Measurements from ENCODE around the gene MYOZ2. TPM values are rescaled to one million over a fixed set of nuclear protein-coding genes. Genes with fewer than 3 reads are reported as not detected.

MYOZ2 gene
- total and polyA plus RNA-seq, 2 donors from 2014 or later: 0.19 to 0.77 TPM

- H3K27me3 ChIP-seq (ENCODE audit: control insufficient read depth, insufficient read depth, low read length): no peaks in the 10 kb centered on the region
- peak; percentile 90 for FAIRE-seq
- no peak for TF ChIP-seq CTCF (IDR thresholded peaks at IDR 0.05; ENCODE audit: borderline replicate concordance, extremely low read depth, insufficient read depth)
These were observed 76.8 kb downstream of the MYOZ2 start, which contains the start of gene USP53 for GRCh38 chr4:119212234-119212963. Gene USP53, plus strand, starts transcription at chr4:119212713. Its CDS starts 27,047 bp downstream, at chr4:119239760.

DNA sequence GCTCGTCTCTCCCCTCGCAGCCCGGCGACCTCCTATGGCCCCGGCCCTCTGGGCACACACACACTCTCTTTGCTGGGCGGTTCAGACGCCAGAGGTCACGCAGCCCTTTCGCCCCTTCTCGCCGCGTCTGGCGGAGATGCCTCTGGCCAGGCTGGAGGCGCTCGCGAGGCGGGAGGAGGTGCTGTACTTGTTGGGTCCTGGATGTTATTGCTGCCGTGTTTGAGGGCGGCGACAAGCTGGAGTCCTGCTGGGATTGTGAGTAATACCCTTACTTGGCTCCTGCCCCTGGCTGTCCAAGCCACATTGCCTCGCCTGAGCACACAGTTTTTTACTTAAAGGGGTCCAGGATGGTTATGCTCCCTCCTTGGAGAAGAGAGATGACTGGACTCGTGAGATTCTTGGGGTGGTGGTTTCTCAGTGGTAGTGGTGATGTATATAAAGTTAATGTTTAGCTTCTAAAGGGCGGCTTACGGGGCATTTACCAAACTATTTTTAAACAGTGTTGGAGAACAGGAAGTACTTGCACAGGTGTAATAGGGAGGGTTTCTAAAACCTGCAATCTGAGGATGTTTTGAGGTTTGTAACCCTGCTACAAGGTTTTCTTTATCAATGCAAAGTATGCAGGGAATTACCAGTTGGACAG lies 77.5 kb downstream of the MYOZ2 start:
- FAIRE-seq: no peak
- DNase-seq: peak; percentile 83 to 97 (median 88)
- H3K36me3 ChIP-seq (ENCODE audit: control insufficient read depth in 2 of 3, insufficient read depth in 3 of 3, low read length in 3 of 3): peaks cover 0 to 8% (median 0%) of the 10 kb centered on the region in 3 donors
- intact Hi-C loops (cut with DNase I): no loop called here
- no peaks in the 10 kb centered on the region for H3K27me3 ChIP-seq (ENCODE audit: control insufficient read depth, insufficient read depth, low read length)
- H3K9ac ChIP-seq (ENCODE audit: low read length in 3 of 3): peak overlapping the region; percentile 81 to 87 (median 87)
- no peaks in the 10 kb centered on the region for H3K9me3 ChIP-seq (ENCODE audit: control insufficient read depth in 2 of 3, insufficient read depth in 1 of 3, low read length in 3 of 3)
- TF ChIP-seq CTCF (IDR thresholded peaks at IDR 0.05; ENCODE audit: borderline replicate concordance, extremely low read depth, insufficient read depth): peak; percentile 13
- H3K4me1 ChIP-seq (ENCODE audit: control insufficient read depth in 2 of 3, insufficient read depth in 2 of 3, low read depth in 1 of 3, low read length in 3 of 3): no peaks in the 10 kb centered on the region
- peak overlapping the region; percentile 88 to 98 (median 96) for H3K4me3 ChIP-seq (ENCODE audit: low read length in 3 of 3)
- peak overlapping the region; percentile 92 to 96 for H3K27ac ChIP-seq (ENCODE audit: low read depth in 2 of 2, low read length in 2 of 2)

More at GRCh38 chr4:119212234-119212963, 76.8 kb downstream of the MYOZ2 start, which contains the start of gene USP53:
- Histone ChIP-seq H3K27ac (ENCODE audit: low read depth in 2 of 2, low read length in 2 of 2) (peak within 1 kb of the TSS; percentile 92 to 96), H3K4me3 (ENCODE audit: low read length in 3 of 3) (peak within 1 kb of the TSS; percentile 88 to 98 (median 96)), H3K36me3 (ENCODE audit: control insufficient read depth in 2 of 3, insufficient read depth in 3 of 3, low read length in 3 of 3) (peaks cover 0 to under 1% (median 0%) of the 10 kb centered on the region in 3 donors), H3K4me1 (ENCODE audit: control insufficient read depth in 2 of 3, insufficient read depth in 2 of 3, low read depth in 1 of 3, low read length in 3 of 3) (no peaks in the 10 kb centered on the region), H3K9ac (ENCODE audit: low read length in 3 of 3) (peak within 1 kb of the TSS; percentile 94 to 97 (median 96)), H3K9me3 (ENCODE audit: control insufficient read depth in 2 of 3, insufficient read depth in 1 of 3, low read length in 3 of 3) (no peaks in the 10 kb centered on the region)
- intact Hi-C loops (cut with DNase I): no loop called here
- peak; percentile 99 to 100 (median 99) for DNase-seq

DNA sequence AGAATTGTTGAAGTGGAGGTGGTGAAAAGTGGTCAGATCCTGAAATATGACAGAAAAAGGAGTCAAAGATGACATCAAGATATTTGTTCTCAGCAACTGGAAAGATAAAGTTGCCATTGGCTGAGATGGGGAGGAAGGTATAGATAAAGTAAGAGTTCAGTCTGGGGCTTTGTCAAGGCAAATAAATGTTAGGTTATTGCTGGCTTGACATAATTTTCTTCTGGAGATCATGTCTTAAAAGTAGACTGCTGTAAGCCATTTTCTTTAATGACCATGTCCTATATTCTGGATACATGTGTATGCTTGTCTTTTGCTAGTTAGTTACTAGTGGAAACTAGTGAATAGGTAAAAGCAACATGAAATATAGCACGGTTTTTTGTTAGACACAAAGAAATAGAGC lies 82.5 kb downstream of the MYOZ2 start:
- TF ChIP-seq CTCF (IDR thresholded peaks at IDR 0.05; ENCODE audit: borderline replicate concordance, extremely low read depth, insufficient read depth): no peak
- H3K4me1 ChIP-seq (ENCODE audit: control insufficient read depth in 2 of 3, insufficient read depth in 2 of 3, low read depth in 1 of 3, low read length in 3 of 3): no peaks in the 10 kb centered on the region
- no peak overlapping the region for H3K4me3 ChIP-seq (ENCODE audit: low read length in 3 of 3)
- H3K27me3 ChIP-seq (ENCODE audit: control insufficient read depth, insufficient read depth, low read length): no peaks in the 10 kb centered on the region
- DNase-seq (no peak), FAIRE-seq (no peak)
- H3K27ac ChIP-seq (ENCODE audit: low read depth in 2 of 2, low read length in 2 of 2): no peak overlapping the region
- intact Hi-C loops (cut with DNase I): loop anchor here (5.0 kb wide), 1 partner anchor 176 kb away; no protein-coding TSS in a partner anchor
- H3K9me3 ChIP-seq (ENCODE audit: control insufficient read depth in 2 of 3, insufficient read depth in 1 of 3, low read length in 3 of 3): no peaks in the 10 kb centered on the region
- no peak overlapping the region for H3K9ac ChIP-seq (ENCODE audit: low read length in 3 of 3)
- peaks cover 0 to 10% (median 2%) of the 10 kb centered on the region in 3 donors for H3K36me3 ChIP-seq (ENCODE audit: control insufficient read depth in 2 of 3, insufficient read depth in 3 of 3, low read length in 3 of 3)
